ENCODE measurements around the gene KMT5B.

KMT5B gene

GRCh38 chr11:68160100-68160695 is 52.9 kb downstream of the KMT5B start:
- TF ChIP-seq, protein P1, sequence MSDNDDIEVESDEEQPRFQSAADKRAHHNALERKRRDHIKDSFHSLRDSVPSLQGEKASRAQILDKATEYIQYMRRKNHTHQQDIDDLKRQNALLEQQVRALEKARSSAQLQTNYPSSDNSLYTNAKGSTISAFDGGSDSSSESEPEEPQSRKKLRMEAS (IDR thresholded peaks at IDR 0.05; ENCODE audit: low read depth, low read length), result no peak
- no peak for TF ChIP-seq CTCF (IDR thresholded peaks at IDR 0.05; ENCODE audit: low read depth, low read length)
- no peak for TF ChIP-seq POLR2A (IDR thresholded peaks at IDR 0.05; ENCODE audit: extremely low read depth, insufficient read length)
- TF ChIP-seq MYC (IDR thresholded peaks at IDR 0.05; ENCODE audit: low read depth, low read length), result no peak
- no peak for DNase-seq (ENCODE audit: low read depth)
- no peak overlapping the region for H3K4me3 ChIP-seq (ENCODE audit: low read depth, low read length)

GRCh38 chr11:68159665-68160064 is 53.4 kb downstream of the KMT5B start:
- TF ChIP-seq POLR2A (IDR thresholded peaks at IDR 0.05; ENCODE audit: extremely low read depth, insufficient read length) (no peak), MYC (IDR thresholded peaks at IDR 0.05; ENCODE audit: low read depth, low read length) (no peak), CTCF (IDR thresholded peaks at IDR 0.05; ENCODE audit: low read depth, low read length) (no peak)
- TF ChIP-seq, protein P1 (IDR thresholded peaks at IDR 0.05; ENCODE audit: low read depth, low read length), result no peak
- DNase-seq (ENCODE audit: low read depth), result no peak
- H3K4me3 ChIP-seq (ENCODE audit: low read depth, low read length), result no peak overlapping the region

GRCh38 chr11:68159161-68159560 is 53.9 kb downstream of the KMT5B start:
- TF ChIP-seq CTCF (IDR thresholded peaks at IDR 0.05; ENCODE audit: low read depth, low read length), result no peak
- no peak for TF ChIP-seq POLR2A (IDR thresholded peaks at IDR 0.05; ENCODE audit: extremely low read depth, insufficient read length)
- no peak for TF ChIP-seq MYC (IDR thresholded peaks at IDR 0.05; ENCODE audit: low read depth, low read length)
- TF ChIP-seq, protein P1 (IDR thresholded peaks at IDR 0.05; ENCODE audit: low read depth, low read length), result no peak
- no peak overlapping the region for H3K4me3 ChIP-seq (ENCODE audit: low read depth, low read length)
- DNase-seq (ENCODE audit: low read depth), result no peak

DNA sequence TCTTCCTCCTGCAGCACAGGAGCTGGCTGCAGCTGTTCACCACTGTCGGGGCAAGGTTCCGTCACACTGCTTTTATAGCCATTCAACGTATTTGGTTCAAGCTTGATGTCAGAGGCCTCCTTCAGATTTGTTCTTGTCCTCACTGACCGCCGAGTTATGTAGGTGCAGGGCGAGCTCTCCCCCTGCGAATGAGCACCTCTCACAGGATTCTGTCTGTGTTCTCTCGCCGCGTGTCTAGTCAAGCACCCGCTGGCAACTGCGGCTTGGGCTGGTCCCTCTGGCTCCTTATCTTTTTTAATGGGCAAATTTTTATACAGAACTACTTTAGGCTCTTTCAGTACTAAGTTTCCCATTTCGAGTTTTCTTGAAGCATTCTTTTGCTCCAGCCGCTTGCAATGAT is 54.5 kb downstream of the KMT5B start:
- TF ChIP-seq, protein P1 (IDR thresholded peaks at IDR 0.05; ENCODE audit: low read depth, low read length), result no peak
- TF ChIP-seq POLR2A (IDR thresholded peaks at IDR 0.05; ENCODE audit: extremely low read depth, insufficient read length), result no peak
- no peak for TF ChIP-seq MYC (IDR thresholded peaks at IDR 0.05; ENCODE audit: low read depth, low read length)
- no peak for TF ChIP-seq CTCF (IDR thresholded peaks at IDR 0.05; ENCODE audit: low read depth, low read length)
- no peak overlapping the region for H3K4me3 ChIP-seq (ENCODE audit: low read depth, low read length)
- DNase-seq (ENCODE audit: low read depth), result no peak

DNA sequence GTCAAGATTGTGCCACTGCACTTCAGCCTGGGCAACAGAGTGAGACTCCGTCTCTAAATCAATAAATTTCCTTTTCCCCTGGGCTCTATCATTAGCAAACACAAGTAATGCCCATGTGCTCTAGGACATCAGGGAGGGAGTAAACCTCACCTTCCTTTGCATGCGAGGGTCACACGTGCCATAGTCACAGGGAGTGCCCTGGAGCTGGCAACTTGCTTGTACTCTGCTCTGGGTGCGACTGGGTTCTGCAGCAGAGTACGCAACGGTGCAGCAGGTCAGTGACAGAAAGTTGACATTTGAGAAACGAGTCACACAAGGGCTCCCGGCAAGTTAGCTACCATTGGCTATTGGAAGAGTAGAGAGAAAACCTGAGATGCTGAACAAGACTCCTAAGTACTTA is 59.4 kb downstream of the KMT5B start:
- TF ChIP-seq POLR2A (IDR thresholded peaks at IDR 0.05; ENCODE audit: extremely low read depth, insufficient read length) (no peak), CTCF (IDR thresholded peaks at IDR 0.05; ENCODE audit: low read depth, low read length) (no peak), MYC (IDR thresholded peaks at IDR 0.05; ENCODE audit: low read depth, low read length) (no peak)
- TF ChIP-seq, protein P1 (IDR thresholded peaks at IDR 0.05; ENCODE audit: low read depth, low read length), result no peak
- DNase-seq (ENCODE audit: low read depth), result no peak

More for the DNA sequence above, 59.4 kb downstream of the KMT5B start:
- no peak overlapping the region for H3K4me3 ChIP-seq (ENCODE audit: low read depth, low read length)

All from NB4 (cell line).